ENCODE measurements around the gene TAS2R41.
"Not testable (repeated sequence)": the region's sequence is repeated elsewhere in the genome, so short reads cannot be mapped to it uniquely, and the experiment has no call there.

The TAS2R41 gene

GRCh38 chr7:143518941-143519340 is 41.3 kb downstream of the TAS2R41 start:
- TF ChIP-seq CTCF (conservative IDR thresholded peaks at IDR 0.05; ENCODE audit: low read depth, low read length) = no peak
- no peak overlapping the region for H3K27ac ChIP-seq

GRCh38 chr7:143519411-143520131 is 41.9 kb downstream of the TAS2R41 start:
- H3K4me3 ChIP-seq (IDR thresholded peaks at IDR 0.05; ENCODE audit: insufficient read depth, low read depth, low read length) = no peak overlapping the region
- H3K27ac ChIP-seq = no peak overlapping the region
- no peak overlapping the region for H3K4me2 ChIP-seq

More at GRCh38 chr7:143518941-143519340, 41.3 kb downstream of the TAS2R41 start:
- Histone ChIP-seq H3K79me2 (ENCODE audit: insufficient read depth, low read depth) (no peaks in the 10 kb centered on the region), H4K20me1 (ENCODE audit: insufficient read depth) (no peaks in the 10 kb centered on the region), H3K27me3 (ENCODE audit: insufficient read depth, low read depth) (no peaks in the 10 kb centered on the region), H2AFZ (ENCODE audit: low read depth) (no peak overlapping the region), H3K4me3 (IDR thresholded peaks at IDR 0.05; ENCODE audit: insufficient read depth, low read depth, low read length) (no peak overlapping the region), H3K36me3 (ENCODE audit: insufficient read depth) (no peaks in the 10 kb centered on the region), H3K9ac (no peak overlapping the region), H3K4me2 (no peak overlapping the region), H3K4me1 (ENCODE audit: low read depth, poor library complexity, severe bottlenecking) (no peaks in the 10 kb centered on the region)

GRCh38 chr7:143522309-143522916 is 44.7 kb downstream of the TAS2R41 start:
- not testable (repeated sequence) for H3K27ac ChIP-seq; H3K4me1 ChIP-seq (ENCODE audit: low read depth, poor library complexity, severe bottlenecking)

More at GRCh38 chr7:143519411-143520131, 41.9 kb downstream of the TAS2R41 start:
- no peaks in the 10 kb centered on the region for H3K27me3 ChIP-seq (ENCODE audit: insufficient read depth, low read depth)
- H3K79me2 ChIP-seq (ENCODE audit: insufficient read depth, low read depth) = no peaks in the 10 kb centered on the region
- no peaks in the 10 kb centered on the region for H3K36me3 ChIP-seq (ENCODE audit: insufficient read depth)
- no peak overlapping the region for H2AFZ ChIP-seq (ENCODE audit: low read depth)
- H4K20me1 ChIP-seq (ENCODE audit: insufficient read depth) = no peaks in the 10 kb centered on the region
- TF ChIP-seq CTCF (conservative IDR thresholded peaks at IDR 0.05; ENCODE audit: low read depth, low read length) = no peak
- no peaks in the 10 kb centered on the region for H3K4me1 ChIP-seq (ENCODE audit: low read depth, poor library complexity, severe bottlenecking)
- no peak overlapping the region for H3K9ac ChIP-seq

More at GRCh38 chr7:143522309-143522916, 44.7 kb downstream of the TAS2R41 start:
- H3K4me3 ChIP-seq (IDR thresholded peaks at IDR 0.05; ENCODE audit: insufficient read depth, low read depth, low read length); H2AFZ ChIP-seq (ENCODE audit: low read depth); H3K9ac ChIP-seq; H3K79me2 ChIP-seq (ENCODE audit: insufficient read depth, low read depth); H3K4me2 ChIP-seq; H3K27me3 ChIP-seq (ENCODE audit: insufficient read depth, low read depth); H4K20me1 ChIP-seq (ENCODE audit: insufficient read depth); H3K36me3 ChIP-seq (ENCODE audit: insufficient read depth): not testable (repeated sequence)
